ENCODE measurements around the gene BANP.
"Not testable (repeated sequence)": the region's sequence is repeated elsewhere in the genome, so short reads cannot be mapped to it uniquely, and the experiment has no call there.

The BANP gene

DNA sequence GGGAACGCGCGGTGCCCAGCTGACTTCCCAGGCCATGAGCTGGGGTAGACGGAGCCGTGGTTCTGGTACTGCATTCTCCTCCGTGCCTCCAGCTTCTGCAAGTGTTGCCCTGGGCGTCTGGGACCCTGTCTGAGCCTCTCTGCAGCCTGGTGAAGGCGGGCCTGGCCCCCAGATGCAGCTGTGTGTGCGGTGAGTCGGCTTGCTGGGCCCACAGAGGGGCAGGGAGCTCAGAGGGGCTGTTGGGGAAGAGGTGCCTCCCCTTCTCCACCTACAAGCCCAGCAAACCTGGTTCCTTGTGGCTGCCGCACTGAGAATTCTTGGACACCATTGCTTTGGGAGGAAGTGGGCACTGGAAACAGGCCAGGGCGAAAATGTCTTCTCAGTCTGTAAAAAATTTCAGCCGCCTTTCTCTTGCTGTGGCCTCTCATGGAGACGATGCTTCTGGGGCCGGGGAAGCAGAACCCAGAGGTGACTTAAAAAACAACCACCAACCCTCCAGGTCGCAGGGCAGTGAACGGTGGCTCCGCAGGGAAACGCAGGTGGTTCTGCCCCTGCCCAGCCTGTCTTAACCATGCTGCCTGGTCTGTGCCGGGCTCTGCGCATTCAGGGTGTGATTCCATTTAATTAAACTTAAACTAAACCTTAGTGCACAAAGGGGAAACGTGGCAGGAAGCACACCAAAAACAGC lies 163.5 kb downstream of the BANP start:
- not testable (repeated sequence) for H3K4me3 ChIP-seq (ENCODE audit: low read length); H3K4me1 ChIP-seq (ENCODE audit: control insufficient read depth, insufficient read depth, low read length); DNase-seq (ENCODE audit: low read depth, low spot score); H3K36me3 ChIP-seq (ENCODE audit: control insufficient read depth, insufficient read depth, low read length); H3K27ac ChIP-seq (ENCODE audit: low read length); H3K27me3 ChIP-seq (ENCODE audit: control insufficient read depth, insufficient read depth, low read length); H3K9me3 ChIP-seq (ENCODE audit: control insufficient read depth, insufficient read depth, low read length)
- WGBS (ENCODE audit: insufficient coverage, insufficient read length) = no CpG with 5 or more reads among the region's 22 CpGs

DNA sequence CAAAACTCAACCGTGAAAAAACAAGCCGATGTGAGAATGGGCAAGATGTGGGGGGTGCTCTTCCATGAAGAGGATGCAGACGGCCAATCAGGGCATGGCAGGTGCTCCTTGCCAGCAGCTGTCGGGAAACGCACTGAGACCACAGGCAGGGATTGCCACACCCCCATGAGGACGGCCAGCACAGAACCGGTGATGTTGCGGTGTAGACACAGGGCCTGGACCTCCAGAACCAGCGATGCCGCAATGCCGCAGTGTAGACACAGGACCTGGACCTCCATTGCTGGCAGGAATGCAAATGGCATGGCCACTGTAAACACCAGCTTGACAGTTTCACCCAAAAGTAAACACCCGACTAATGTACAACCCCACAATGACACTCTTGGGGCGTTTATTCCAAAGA lies 164.9 kb downstream of the BANP start:
- Histone ChIP-seq H3K4me1 (ENCODE audit: control insufficient read depth, insufficient read depth, low read length) (no peaks in the 10 kb centered on the region; the same call in 1 of the 2 replicates), H3K9me3 (ENCODE audit: control insufficient read depth, insufficient read depth, low read length) (no peaks in the 10 kb centered on the region), H3K4me3 (ENCODE audit: low read length) (no peak overlapping the region), H3K36me3 (ENCODE audit: control insufficient read depth, insufficient read depth, low read length) (no peaks in the 10 kb centered on the region), H3K27ac (ENCODE audit: low read length) (no peak overlapping the region), H3K27me3 (ENCODE audit: control insufficient read depth, insufficient read depth, low read length) (no peaks in the 10 kb centered on the region)
- no peak for DNase-seq (ENCODE audit: low read depth, low spot score)
- WGBS (ENCODE audit: insufficient coverage, insufficient read length) = no CpG with 5 or more reads among the region's 13 CpGs

GRCh38 chr16:88117476-88117868 lies 166.2 kb downstream of the BANP start:
- H3K4me1 ChIP-seq (ENCODE audit: control insufficient read depth, insufficient read depth, low read length) = no peaks in the 10 kb centered on the region; the same call in 1 of the 2 replicates
- no CpG with 5 or more reads among the region's 20 CpGs for WGBS (ENCODE audit: insufficient coverage, insufficient read length)
- no peak for DNase-seq (ENCODE audit: low read depth, low spot score)

DNA sequence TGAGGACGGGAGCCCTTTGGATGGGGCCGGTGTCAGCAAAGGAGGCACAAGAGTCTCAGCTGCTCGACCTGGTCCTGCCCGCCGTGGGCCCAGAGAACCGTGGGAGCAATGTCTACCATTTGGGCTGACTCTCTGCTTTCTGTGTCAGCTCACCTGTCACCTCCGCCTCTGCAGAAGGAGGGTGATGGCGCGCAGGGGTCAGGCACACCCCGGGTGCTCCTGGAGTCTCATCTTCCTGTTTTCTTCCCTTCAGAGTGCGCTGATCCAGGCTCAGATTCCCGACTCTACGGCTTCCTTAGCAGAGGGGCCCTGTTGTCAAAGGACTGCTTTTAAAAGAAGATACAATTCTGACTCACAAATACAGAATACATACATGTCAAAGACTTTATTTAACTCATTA lies 167.1 kb downstream of the BANP start:
- Histone ChIP-seq H3K4me1 (ENCODE audit: control insufficient read depth, insufficient read depth, low read length) (no peaks in the 10 kb centered on the region; the same call in 1 of the 2 replicates), H3K9me3 (ENCODE audit: control insufficient read depth, insufficient read depth, low read length) (no peaks in the 10 kb centered on the region), H3K4me3 (ENCODE audit: low read length) (no peak overlapping the region), H3K27me3 (ENCODE audit: control insufficient read depth, insufficient read depth, low read length) (no peaks in the 10 kb centered on the region), H3K36me3 (ENCODE audit: control insufficient read depth, insufficient read depth, low read length) (no peaks in the 10 kb centered on the region), H3K27ac (ENCODE audit: low read length) (no peak overlapping the region)
- no CpG with 5 or more reads among the region's 13 CpGs for WGBS (ENCODE audit: insufficient coverage, insufficient read length)
- no peak for DNase-seq (ENCODE audit: low read depth, low spot score)

More at GRCh38 chr16:88117476-88117868, 166.2 kb downstream of the BANP start:
- H3K27ac ChIP-seq (ENCODE audit: low read length) = no peak overlapping the region
- H3K4me3 ChIP-seq (ENCODE audit: low read length) = no peak overlapping the region
- H3K9me3 ChIP-seq (ENCODE audit: control insufficient read depth, insufficient read depth, low read length) = no peaks in the 10 kb centered on the region
- H3K36me3 ChIP-seq (ENCODE audit: control insufficient read depth, insufficient read depth, low read length) = no peaks in the 10 kb centered on the region
- no peaks in the 10 kb centered on the region for H3K27me3 ChIP-seq (ENCODE audit: control insufficient read depth, insufficient read depth, low read length)

- not testable (repeated sequence) for H3K27me3 ChIP-seq (ENCODE audit: control insufficient read depth, insufficient read depth, low read length); H3K27ac ChIP-seq (ENCODE audit: low read length); H3K4me1 ChIP-seq (ENCODE audit: control insufficient read depth, insufficient read depth, low read length); H3K4me3 ChIP-seq (ENCODE audit: low read length); DNase-seq (ENCODE audit: low read depth, low spot score); H3K9me3 ChIP-seq (ENCODE audit: control insufficient read depth, insufficient read depth, low read length); H3K36me3 ChIP-seq (ENCODE audit: control insufficient read depth, insufficient read depth, low read length)
- no CpG with 5 or more reads among the region's 28 CpGs for WGBS (ENCODE audit: insufficient coverage, insufficient read length)
Measured at GRCh38 chr16:88118852-88119741, 167.9 kb downstream of the BANP start.

GRCh38 chr16:88119881-88120751 lies 168.9 kb downstream of the BANP start:
- no CpG with 5 or more reads among the region's 49 CpGs for WGBS (ENCODE audit: insufficient coverage, insufficient read length)
- not testable (repeated sequence) for H3K4me1 ChIP-seq (ENCODE audit: control insufficient read depth, insufficient read depth, low read length); H3K4me3 ChIP-seq (ENCODE audit: low read length); H3K9me3 ChIP-seq (ENCODE audit: control insufficient read depth, insufficient read depth, low read length); DNase-seq (ENCODE audit: low read depth, low spot score); H3K27me3 ChIP-seq (ENCODE audit: control insufficient read depth, insufficient read depth, low read length); H3K36me3 ChIP-seq (ENCODE audit: control insufficient read depth, insufficient read depth, low read length); H3K27ac ChIP-seq (ENCODE audit: low read length)

DNA sequence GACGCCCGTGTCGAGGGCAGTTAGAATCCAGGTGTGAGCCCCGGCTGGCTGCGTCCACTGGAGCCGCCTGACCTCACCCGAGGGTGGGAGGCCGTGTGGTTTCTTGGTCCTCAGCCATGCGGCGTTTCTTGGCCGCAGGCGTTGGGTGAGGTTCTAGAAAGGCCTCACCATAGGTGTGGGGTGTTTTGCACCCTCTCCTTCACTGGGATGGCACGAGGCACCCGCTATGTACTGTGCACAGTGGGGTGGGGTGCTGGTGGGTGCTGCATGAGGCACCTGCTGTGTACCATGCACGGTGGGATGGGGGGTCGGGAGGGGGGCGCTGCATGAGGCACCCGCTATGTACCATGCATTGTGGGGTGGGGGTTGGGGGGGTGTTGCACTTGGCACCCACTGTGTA lies 169.6 kb downstream of the BANP start:
- Histone ChIP-seq H3K36me3 (ENCODE audit: control insufficient read depth, insufficient read depth, low read length) (no peaks in the 10 kb centered on the region), H3K4me3 (ENCODE audit: low read length) (no peak overlapping the region), H3K9me3 (ENCODE audit: control insufficient read depth, insufficient read depth, low read length) (no peaks in the 10 kb centered on the region), H3K27ac (ENCODE audit: low read length) (no peak overlapping the region), H3K27me3 (ENCODE audit: control insufficient read depth, insufficient read depth, low read length) (no peaks in the 10 kb centered on the region), H3K4me1 (ENCODE audit: control insufficient read depth, insufficient read depth, low read length) (no peaks in the 10 kb centered on the region; the same call in 1 of the 2 replicates)
- WGBS (ENCODE audit: insufficient coverage, insufficient read length) = no CpG with 5 or more reads among the region's 18 CpGs
- DNase-seq (ENCODE audit: low read depth, low spot score) = no peak

- DNase-seq (ENCODE audit: low read depth, low spot score) = not testable (repeated sequence)
- no CpG with 5 or more reads among the region's 11 CpGs for WGBS (ENCODE audit: insufficient coverage, insufficient read length)
Measured at GRCh38 chr16:88121391-88121790, 170.2 kb downstream of the BANP start.

GRCh38 chr16:88121886-88122580 lies 170.8 kb downstream of the BANP start:
- no peaks in the 10 kb centered on the region for H3K9me3 ChIP-seq (ENCODE audit: control insufficient read depth, insufficient read depth, low read length)
- H3K27me3 ChIP-seq (ENCODE audit: control insufficient read depth, insufficient read depth, low read length) = no peaks in the 10 kb centered on the region
- no peak overlapping the region for H3K27ac ChIP-seq (ENCODE audit: low read length)
- H3K4me1 ChIP-seq (ENCODE audit: control insufficient read depth, insufficient read depth, low read length) = no peaks in the 10 kb centered on the region; the same call in 1 of the 2 replicates
- no peaks in the 10 kb centered on the region for H3K36me3 ChIP-seq (ENCODE audit: control insufficient read depth, insufficient read depth, low read length)
- H3K4me3 ChIP-seq (ENCODE audit: low read length) = no peak overlapping the region
- no peak for DNase-seq (ENCODE audit: low read depth, low spot score)
- no CpG with 5 or more reads among the region's 42 CpGs for WGBS (ENCODE audit: insufficient coverage, insufficient read length)

More at GRCh38 chr16:88121391-88121790, 170.2 kb downstream of the BANP start:
- H3K27ac ChIP-seq (ENCODE audit: low read length); H3K4me3 ChIP-seq (ENCODE audit: low read length); H3K9me3 ChIP-seq (ENCODE audit: control insufficient read depth, insufficient read depth, low read length); H3K4me1 ChIP-seq (ENCODE audit: control insufficient read depth, insufficient read depth, low read length); H3K27me3 ChIP-seq (ENCODE audit: control insufficient read depth, insufficient read depth, low read length); H3K36me3 ChIP-seq (ENCODE audit: control insufficient read depth, insufficient read depth, low read length): not testable (repeated sequence)

Data from iPS DF 6.9 (cell line).